NCI-H524 treated with DMSO at 0.1 percent for 48 hours (cell line): ENCODE measurements around the gene RIN1.
A peak's percentile ranks its signal among the peaks of the same experiment; 100 is the strongest.
"Not testable (repeated sequence)": the region's sequence is repeated elsewhere in the genome, so short reads cannot be mapped to it uniquely, and the experiment has no call there.

Experiments
- DNase-seq: peaks from one replicate; lab custom pipeline; 2025; lab: John Stamatoyannopoulos, UW

Gene RIN1

GRCh38 chr11:66336234-66337102 lies at the start of gene RIN1:
RIN1 (minus strand) TSS chr11:66336434; CDS start chr11:66336402, 32 bp downstream.
- peak; percentile 77 for DNase-seq

- DNase-seq = not testable (repeated sequence)
Measured at GRCh38 chr11:66384316-66384715, 48.1 kb upstream of the RIN1 start.

GRCh38 chr11:66380264-66380663 lies 44.0 kb upstream of the RIN1 start:
- DNase-seq = not testable (repeated sequence)

GRCh38 chr11:66373690-66374287 lies 37.6 kb upstream of the RIN1 start:
- DNase-seq = not testable (repeated sequence)

GRCh38 chr11:66373265-66373664 lies 37.0 kb upstream of the RIN1 start:
- no peak for DNase-seq

GRCh38 chr11:66371627-66372415 lies 35.6 kb upstream of the RIN1 start, which contains the start of gene SLC29A2:
SLC29A2 (minus strand) TSS chr11:66371760; CDS start chr11:66371591, 169 bp downstream.
- peak; percentile 59 for DNase-seq

GRCh38 chr11:66369073-66369894 lies 33.0 kb upstream of the RIN1 start:
- no peak for DNase-seq

- DNase-seq = no peak
Measured at GRCh38 chr11:66368484-66368883, 32.2 kb upstream of the RIN1 start.

- no peak for DNase-seq
Measured at GRCh38 chr11:66367561-66368312, 31.5 kb upstream of the RIN1 start.

GRCh38 chr11:66366844-66367477 lies 30.7 kb upstream of the RIN1 start:
- DNase-seq = no peak

GRCh38 chr11:66365711-66366619 lies 29.7 kb upstream of the RIN1 start:
- no peak for DNase-seq

GRCh38 chr11:66365166-66365565 lies 28.9 kb upstream of the RIN1 start:
- DNase-seq = no peak

GRCh38 chr11:66363805-66364535 lies 27.7 kb upstream of the RIN1 start:
- DNase-seq = no peak

GRCh38 chr11:66363187-66363601 lies 27.0 kb upstream of the RIN1 start:
- DNase-seq = no peak

GRCh38 chr11:66362481-66363147 lies 26.4 kb upstream of the RIN1 start:
- DNase-seq = no peak

- no peak for DNase-seq
Measured at GRCh38 chr11:66361502-66361941, 25.3 kb upstream of the RIN1 start.

GRCh38 chr11:66360406-66361073 lies 24.3 kb upstream of the RIN1 start:
- DNase-seq = no peak
